Activated CD4-positive, alpha-beta T cell treated with anti-CD3 and anti-CD28 coated beads, Interleukin-2, amount 10 ng/mL, durations not matched to agents 24 days and 14 days (primary cell): ENCODE measurements around the gene ABI3. TPM values are rescaled to one million over a fixed set of nuclear protein-coding genes. Genes with fewer than 3 reads are reported as not detected.

Experiments
- DNase-seq: peaks from one replicate; pipeline ENCODE4 v3.0.0; 2022
- H3K27ac Mint-ChIP-seq: one replicate; pipeline ENCODE4 v1.8.0; 2022; ENCODE audit warnings: mild to moderate bottlenecking, mixed read lengths
- H3K27me3 Mint-ChIP-seq: one replicate; pipeline ENCODE4 v1.8.0; 2022; ENCODE audit warnings: mixed read lengths
- H3K36me3 Mint-ChIP-seq: one replicate; pipeline ENCODE4 v1.8.0; 2022; ENCODE audit warnings: low read depth, mild to moderate bottlenecking, mixed read lengths
- H3K4me1 Mint-ChIP-seq: one replicate; pipeline ENCODE4 v1.8.0; 2021; ENCODE audit warnings: mixed read lengths
- H3K4me3 Mint-ChIP-seq: one replicate; pipeline ENCODE4 v1.8.0; 2022; ENCODE audit warnings: mild to moderate bottlenecking, moderate library complexity, mixed read lengths
- H3K9me3 Mint-ChIP-seq: one replicate; pipeline ENCODE4 v1.8.0; 2021; ENCODE audit warnings: mixed read lengths
- intact Hi-C: fragments of 100-400 bp; cut with micrococcal nuclease; formaldehyde crosslinking; loops from one replicate; pipeline ENCODE4 v1.15.1; 2023
- total RNA-seq: library from RNA; stranded (reverse); gene quantifications from 2 replicates; pipeline ENCODE4 v1.2.3, GENCODE V29; 2022

ABI3 gene
- total RNA-seq, 1 donor from 2014 or later = 28.4 TPM

- Mint-ChIP-seq H3K27ac (no peak overlapping the region), H3K4me1 (peaks cover 14% of the 10 kb centered on the region), H3K9me3 (no peaks in the 10 kb centered on the region), H3K27me3 (no peaks in the 10 kb centered on the region), H3K4me3 (no peak overlapping the region), H3K36me3 (peaks cover 17% of the 10 kb centered on the region)
- DNase-seq = no peak
- intact Hi-C loops = no loop called here
Measured at GRCh38 chr17:49204516-49204915, 6.0 kb upstream of the ABI3 start.

- intact Hi-C loops = no loop called here
- peaks cover 49% of the 10 kb centered on the region for H3K4me1 Mint-ChIP-seq
Measured at GRCh38 chr17:49209061-49209571, 1.4 kb upstream of the ABI3 start.

GRCh38 chr17:49213399-49213798 is 2.9 kb downstream of the ABI3 start:
- H3K27me3 Mint-ChIP-seq = no peaks in the 10 kb centered on the region
- intact Hi-C loops = no loop called here
- H3K9me3 Mint-ChIP-seq = no peaks in the 10 kb centered on the region
- peak overlapping the region; percentile 57 for H3K27ac Mint-ChIP-seq
- H3K4me3 Mint-ChIP-seq = peak overlapping the region; percentile 95
- H3K36me3 Mint-ChIP-seq = peaks cover 44% of the 10 kb centered on the region
- DNase-seq = no peak
- H3K4me1 Mint-ChIP-seq = peaks cover 77% of the 10 kb centered on the region

More at GRCh38 chr17:49209061-49209571, 1.4 kb upstream of the ABI3 start:
- Mint-ChIP-seq H3K4me3 (peak overlapping the region; percentile 95), H3K9me3 (no peaks in the 10 kb centered on the region), H3K36me3 (peaks cover 29% of the 10 kb centered on the region), H3K27ac (peak overlapping the region; percentile 73), H3K27me3 (no peaks in the 10 kb centered on the region)
- peak; percentile 68 for DNase-seq

GRCh38 chr17:49213847-49214246 is 3.3 kb downstream of the ABI3 start:
- Mint-ChIP-seq H3K9me3 (no peaks in the 10 kb centered on the region), H3K36me3 (peaks cover 46% of the 10 kb centered on the region), H3K4me3 (peak overlapping the region; percentile 95), H3K4me1 (peaks cover 77% of the 10 kb centered on the region), H3K27ac (peak overlapping the region; percentile 76), H3K27me3 (no peaks in the 10 kb centered on the region)
- intact Hi-C loops = no loop called here
- no peak for DNase-seq

GRCh38 chr17:49214676-49215360 is 4.3 kb downstream of the ABI3 start:
- intact Hi-C loops = loop anchor here (5.0 kb wide), 2 partner anchors 127 to 147 kb away; partner anchors contain the start of gene ZNF652
- peak overlapping the region; percentile 70 for H3K4me3 Mint-ChIP-seq
- H3K4me1 Mint-ChIP-seq = peaks cover 73% of the 10 kb centered on the region
- no peak for DNase-seq
- H3K27me3 Mint-ChIP-seq = no peaks in the 10 kb centered on the region
- H3K36me3 Mint-ChIP-seq = peaks cover 55% of the 10 kb centered on the region
- peak overlapping the region; percentile 93 for H3K27ac Mint-ChIP-seq
- no peaks in the 10 kb centered on the region for H3K9me3 Mint-ChIP-seq

GRCh38 chr17:49216482-49216881 is 6.0 kb downstream of the ABI3 start:
- no peak for DNase-seq
- peaks cover 59% of the 10 kb centered on the region for H3K4me1 Mint-ChIP-seq
- intact Hi-C loops = loop anchor here (5.0 kb wide), 2 partner anchors 126 to 146 kb away; partner anchors contain the start of gene ZNF652
- H3K9me3 Mint-ChIP-seq = no peaks in the 10 kb centered on the region
- H3K36me3 Mint-ChIP-seq = peaks cover 56% of the 10 kb centered on the region
- no peaks in the 10 kb centered on the region for H3K27me3 Mint-ChIP-seq
- H3K4me3 Mint-ChIP-seq = peak overlapping the region; percentile 52
- peak overlapping the region; percentile 76 for H3K27ac Mint-ChIP-seq

- no peaks in the 10 kb centered on the region for H3K9me3 Mint-ChIP-seq
- H3K27ac Mint-ChIP-seq = peak overlapping the region; percentile 61
- H3K36me3 Mint-ChIP-seq = peaks cover 61% of the 10 kb centered on the region
- peaks cover 60% of the 10 kb centered on the region for H3K4me1 Mint-ChIP-seq
- no peak for DNase-seq
- intact Hi-C loops = loop anchor here (5.0 kb wide), 2 partner anchors 125 to 145 kb away; partner anchors contain the start of gene ZNF652
- no peaks in the 10 kb centered on the region for H3K27me3 Mint-ChIP-seq
- peak overlapping the region; percentile 46 for H3K4me3 Mint-ChIP-seq
Measured at GRCh38 chr17:49216953-49217650, 6.6 kb downstream of the ABI3 start.

- intact Hi-C loops = loop anchor here (1.0 to 5.0 kb wide), 5 partner anchors 8 to 144 kb away; partner anchors contain the start of genes ABI3, GNGT2 and ZNF652
- Mint-ChIP-seq H3K4me3 (peak overlapping the region; percentile 80), H3K9me3 (no peaks in the 10 kb centered on the region), H3K36me3 (peaks cover 63% of the 10 kb centered on the region), H3K4me1 (peaks cover 55% of the 10 kb centered on the region), H3K27ac (peak overlapping the region; percentile 87), H3K27me3 (no peaks in the 10 kb centered on the region)
- DNase-seq = peak; percentile 91
Measured at GRCh38 chr17:49217651-49218413, 7.3 kb downstream of the ABI3 start.

GRCh38 chr17:49218941-49219913 is 8.7 kb downstream of the ABI3 start:
- H3K27ac Mint-ChIP-seq = peak overlapping the region; percentile 87
- H3K4me3 Mint-ChIP-seq = peak overlapping the region; percentile 77
- no peaks in the 10 kb centered on the region for H3K27me3 Mint-ChIP-seq
- intact Hi-C loops = loop anchor here (1.0 to 5.0 kb wide), 5 partner anchors 8 to 143 kb away; partner anchors contain the start of genes ABI3, GNGT2 and ZNF652
- H3K4me1 Mint-ChIP-seq = peaks cover 52% of the 10 kb centered on the region
- peaks cover 61% of the 10 kb centered on the region for H3K36me3 Mint-ChIP-seq
- H3K9me3 Mint-ChIP-seq = no peaks in the 10 kb centered on the region
- peak; percentile 82 for DNase-seq

- DNase-seq = no peak
- no peaks in the 10 kb centered on the region for H3K9me3 Mint-ChIP-seq
- H3K27ac Mint-ChIP-seq = no peak overlapping the region
- peak overlapping the region; percentile 28 for H3K4me3 Mint-ChIP-seq
- H3K4me1 Mint-ChIP-seq = peaks cover 50% of the 10 kb centered on the region
- intact Hi-C loops = loop anchor here (5.0 kb wide), 2 partner anchors 122 to 142 kb away; partner anchors contain the start of gene ZNF652
- H3K27me3 Mint-ChIP-seq = peaks cover 3% of the 10 kb centered on the region
- peaks cover 57% of the 10 kb centered on the region for H3K36me3 Mint-ChIP-seq
Measured at GRCh38 chr17:49219987-49220386, 9.5 kb downstream of the ABI3 start.

- peaks cover 41% of the 10 kb centered on the region for H3K36me3 Mint-ChIP-seq
- H3K27me3 Mint-ChIP-seq = peaks cover 10% of the 10 kb centered on the region
- H3K4me1 Mint-ChIP-seq = peaks cover 30% of the 10 kb centered on the region
- no peak overlapping the region for H3K27ac Mint-ChIP-seq
- DNase-seq = no peak
- intact Hi-C loops = no loop called here
- no peaks in the 10 kb centered on the region for H3K9me3 Mint-ChIP-seq
- H3K4me3 Mint-ChIP-seq = peak overlapping the region; percentile 71
Measured at GRCh38 chr17:49223168-49223516, 12.6 kb downstream of the ABI3 start.

GRCh38 chr17:49223517-49224197 is 13.2 kb downstream of the ABI3 start:
- Mint-ChIP-seq H3K27ac (no peak overlapping the region), H3K27me3 (peaks cover 10% of the 10 kb centered on the region), H3K9me3 (no peaks in the 10 kb centered on the region), H3K4me1 (peaks cover 27% of the 10 kb centered on the region), H3K4me3 (peak overlapping the region; percentile 71), H3K36me3 (peaks cover 38% of the 10 kb centered on the region)
- intact Hi-C loops = no loop called here
- DNase-seq = peak; percentile 91
